K562 (cell line): ENCODE results near the gene ZBTB25. TPM values are rescaled to one million over a fixed set of nuclear protein-coding genes. Genes with fewer than 3 reads are reported as not detected.

ENCODE experiments used
- ATAC-seq: fragments of 200-7000 bp; cut with Tn5 transposase; 3 replicates; pipeline ENCODE4 v1.9.1; 2020; ENCODE audit warnings: moderate library complexity
- BruUV-seq: library from RNA; stranded (reverse); fragments of 400-500 nt; replicated peaks from 2 replicates; lab custom pipeline; 2021; lab: Mats Ljungman, UMichigan
- CTCF ChIA-PET: fragments of 300-600 bp; formaldehyde crosslinking; extraction: SDS; loops from one replicate; lab custom pipeline; 2021; ENCODE audit warnings: low intra/inter-chr PET ratio; lab: Yijun Ruan, JAX
- POLR2A ChIA-PET: fragments of 300-600, 350-650 bp; sonication (Branson Sonifier 250); formaldehyde crosslinking; extraction: SDS; loops from one replicate; lab custom pipeline; 2021; ENCODE audit warnings: antibody characterized with exemption, inconsistent platforms; lab: Yijun Ruan, JAX
- DNase-seq, 4 experiments: peaks; one replicate each; pipeline versions ENCODE4 v3.0.0 to v3.0.0-alpha.2; 2011 to 2018; ENCODE audit warnings: low spot score in 3 of 4, mixed read lengths in 3 of 4; ENCODE audit errors: extremely low read depth in 1 of 4
- FAIRE-seq: peaks from 2 replicates; lab custom pipeline; 2011; peaks lifted over from hg19 to GRCh38; lab: Jason Lieb, UNC
- H2AFZ ChIP-seq: 2 replicates; pipeline ENCODE4 v1.6.0; 2011; ENCODE audit warnings: low read depth, low read length, control low read depth, inconsistent platforms
- H3K27ac ChIP-seq: fragments of 200-600 bp; 3 replicates; pipeline ENCODE4 v1.8.0; 2011; ENCODE audit warnings: low read depth, mild to moderate bottlenecking, control low read depth, inconsistent platforms, low read length, moderate library complexity, mixed read lengths; ENCODE audit errors: extremely low read depth
- H3K27me3 ChIP-seq, 2 experiments: fragments of 300-600 bp in 1 of 2; 2 replicates in 1 of 2; 3 replicates in 1 of 2; pipeline versions ENCODE4 v1.6.0 to v1.8.0; 2011; ENCODE audit warnings: inconsistent platforms in 2 of 2, low read length in 2 of 2, mild to moderate bottlenecking in 1 of 2, mixed read lengths in 1 of 2, moderate library complexity in 1 of 2; ENCODE audit not compliant: control insufficient read depth in 2 of 2, insufficient read depth in 2 of 2
- H3K36me3 ChIP-seq: fragments of 300-600 bp; 3 replicates; pipeline ENCODE4 v1.8.0; 2011; ENCODE audit warnings: mild to moderate bottlenecking, low read length, inconsistent platforms; ENCODE audit not compliant: control insufficient read depth, insufficient read depth
- H3K4me1 ChIP-seq, 2 experiments: fragments of 200-600 bp in 1 of 2; replicated peaks in 1 of 2; 2 replicates in 1 of 2; 3 replicates in 1 of 2; pipeline versions ENCODE4 v1.5.1 to v1.8.0; 2011; ENCODE audit warnings: inconsistent platforms in 2 of 2, low read length in 2 of 2, mild to moderate bottlenecking in 1 of 2, mixed read lengths in 1 of 2, moderate library complexity in 1 of 2; ENCODE audit not compliant: control insufficient read depth in 2 of 2, insufficient read depth in 2 of 2
- H3K4me2 ChIP-seq: 2 replicates; pipeline ENCODE4 v1.6.1; 2011; ENCODE audit warnings: low read length, control low read depth, inconsistent platforms, mixed read lengths; ENCODE audit not compliant: insufficient read depth
- H3K4me3 ChIP-seq: fragments of 200-600 bp; sonication (generic), shearing (Covaris generic); 2 replicates; pipeline ENCODE4 v1.5.1; 2016; ENCODE audit warnings: control low read depth, inconsistent platforms
- H3K79me2 ChIP-seq: fragments of 200-600 bp; 3 replicates; pipeline ENCODE4 v1.8.0; 2011; ENCODE audit warnings: low read length, inconsistent platforms; ENCODE audit not compliant: control insufficient read depth, insufficient read depth
- H3K9ac ChIP-seq, 2 experiments: 2 replicates each; pipeline versions ENCODE4 v1.6.0 to v1.6.1; 2011; ENCODE audit warnings: low read depth in 2 of 2, low read length in 2 of 2, control low read depth in 1 of 2, inconsistent platforms in 1 of 2, mild to moderate bottlenecking in 1 of 2, mixed read lengths in 1 of 2; ENCODE audit not compliant: insufficient read depth in 1 of 2
- H3K9me1 ChIP-seq: one replicate; pipeline ENCODE4 v1.6.0; 2011; ENCODE audit warnings: inconsistent platforms, mild to moderate bottlenecking, low read length, moderate library complexity; ENCODE audit not compliant: control insufficient read depth, insufficient read depth
- H3K9me3 ChIP-seq: replicated peaks from 2 replicates; pipeline ENCODE4 v1.5.1; 2011; ENCODE audit warnings: low read depth, low read length, inconsistent platforms; ENCODE audit not compliant: control insufficient read depth, insufficient read depth
- H4K20me1 ChIP-seq: replicated peaks from 2 replicates; pipeline ENCODE4 v1.6.1; 2011; ENCODE audit warnings: low read length, inconsistent platforms, mixed read lengths; ENCODE audit not compliant: control insufficient read depth, insufficient read depth
- BMI1 ChIP-seq: fragments of 150-350 bp; IDR thresholded peaks from 2 replicates; pipeline ENCODE4 v1.6.1; 2014; ENCODE audit warnings: low read length
- DNMT1 ChIP-seq: fragments of 450-650 bp; IDR thresholded peaks from 2 replicates; pipeline ENCODE4 v1.6.1; 2016; ENCODE audit warnings: antibody characterized with exemption, mild to moderate bottlenecking
- FOXJ2 ChIP-seq: fragments of 200-800 bp; sonication (Bioruptor generic); IDR thresholded peaks from 2 replicates; pipeline ENCODE4 v1.6.1; 2016; ENCODE audit warnings: missing genetic modification characterization, missing compliant biosample characterization
- ID3 ChIP-seq, 2 experiments: fragments of 250-450 bp in 1 of 2; fragments of 450-650 bp in 1 of 2; sonication (Bioruptor Pico) in 1 of 2; IDR thresholded peaks; 2 replicates each; pipeline versions ENCODE4 v1.6.1 to v1.8.0; 2016 to 2021; ENCODE audit warnings: mild to moderate bottlenecking in 2 of 2, moderate library complexity in 2 of 2, missing compliant biosample characterization in 1 of 2, missing genetic modification characterization in 1 of 2
- NFE2L1 ChIP-seq: fragments of 450-650 bp; IDR thresholded peaks from 2 replicates; pipeline ENCODE4 v1.6.1; 2016; ENCODE audit warnings: missing genetic modification characterization, low read depth, mild to moderate bottlenecking, missing compliant biosample characterization, moderate library complexity, borderline replicate concordance
- PYGO2 ChIP-seq: fragments of 450-650 bp; IDR thresholded peaks from 2 replicates; pipeline ENCODE4 v1.6.1; 2016; ENCODE audit warnings: mild to moderate bottlenecking, missing genetic modification characterization, moderate library complexity, missing compliant biosample characterization
- THRB ChIP-seq: fragments of 450-650 bp; formaldehyde crosslinking; conservative IDR thresholded peaks from 2 replicates; pipeline ENCODE4 v1.4.0; 2022; ENCODE audit warnings: mild to moderate bottlenecking, missing genetic modification characterization
- ZNF165 ChIP-seq: fragments of 250-450 bp; sonication (Bioruptor Pico); IDR thresholded peaks from 2 replicates; pipeline ENCODE4 v1.4.0; 2020; ENCODE audit warnings: borderline replicate concordance
- ZNF384 ChIP-seq: IDR thresholded peaks from 2 replicates; pipeline ENCODE4 v1.6.1; 2012; ENCODE audit warnings: low read depth, low read length, improper control_type of control experiment
- WGBS: fragments of 100-300 bp; shearing (Covaris generic); methylation state at CpG from one replicate; pipeline ENCODE4 v1.1.6; 2016; ENCODE audit warnings: low coverage, mixed read lengths; ENCODE audit not compliant: insufficient coverage; ENCODE audit errors: missing lambda C conversion rate; 5-methylcytosine and 5-hydroxymethylcytosine counted together
- in situ Hi-C: fragments of 300-500 bp; cut with MboI; formaldehyde crosslinking; loops from 4 replicates; pipeline ENCODE4 v1.15.0; 2018; ENCODE audit warnings: inconsistent platforms, mixed read lengths
- intact Hi-C: fragments of 100-400 bp; cut with micrococcal nuclease; formaldehyde crosslinking; loops from 2 replicates; pipeline ENCODE4 v1.14.2; 2022
- polyA plus RNA-seq, 8 experiments: library from polyadenylated mRNA; depleted of rRNA in 4 of 8; stranded (reverse) in 5 of 8; unstranded in 3 of 8; fragments of >200 nt; fragmentation: Nextera tagmentation in 2 of 8; fragmentation: Illumina TruSeq in 1 of 8; extraction: Ambion mirVana in 2 of 8; extraction: Trizol in 1 of 8; gene quantifications; 2 replicates each; pipeline versions ENCODE4 v1.2.1 to v1.2.3, GENCODE V29; 2011 to 2014; ENCODE audit warnings: inconsistent platforms in 1 of 8, missing spikeins in 1 of 8
- total RNA-seq, 7 experiments: library from RNA; depleted of rRNA in 6 of 7; stranded (reverse); fragments of >200 nt in 6 of 7; fragmentation: Illumina TruSeq in 2 of 7; extraction: Trizol in 2 of 7; gene quantifications; 2 replicates each; pipeline versions ENCODE4 v1.2.1 to v1.2.3, GENCODE V29; 2011 to 2021; ENCODE audit warnings: low replicate concordance in 1 of 7

The ZBTB25 gene
- total and polyA plus RNA-seq, 9 of the 15 experiments (the other 6 are each of a cell fraction or from before 2014, with no cell fraction given) = 0.61 to 3.9 (median 2.3) TPM

GRCh38 chr14:64476438-64476837, 27.2 kb downstream of the ZBTB25 start:
- Histone ChIP-seq H3K4me3 (no peak overlapping the region), H3K9me3 (no peaks in the 10 kb centered on the region), H3K4me1 (no peaks in the 10 kb centered on the region), H3K4me2 (no peak overlapping the region), H3K9ac (no peak overlapping the region), H3K36me3 (no peaks in the 10 kb centered on the region), H4K20me1 (no peaks in the 10 kb centered on the region), H3K27ac (no peak overlapping the region), H2AFZ (no peak overlapping the region), H3K79me2 (no peaks in the 10 kb centered on the region)
- in situ Hi-C loops = no loop called here
- WGBS = 72% methylated on average over 4 of the region's 8 CpGs
- POLR2A ChIA-PET = interaction anchor here (0.8 kb wide), 1 partner anchor 10 kb away, joined by 4 read pairs; no protein-coding TSS in a partner anchor
- BruUV-seq = no TSS peak
- TF ChIP-seq PYGO2 (tag) (no peak), NFE2L1 (tag) (no peak), ZNF165 (CRISPR knock-in tag) (no peak), THRB (no peak), FOXJ2 (no peak), ID3 (CRISPR knock-in tag; IDR thresholded peaks at IDR 0.05) (no peak), ID3 (tag; IDR thresholded peaks at IDR 0.05) (no peak), DNMT1 (no peak), ZNF384 (no peak), BMI1 (no peak)
- TF ChIP-seq, all 486 proteins: peak for 0
- FAIRE-seq (no peak), ATAC-seq (no peak), DNase-seq (no peak)
- Histone ChIP-seq H3K9me1 (no peaks in the 10 kb centered on the region), H3K27me3 (no peaks in the 10 kb centered on the region)
- intact Hi-C loops = no loop called here
- CTCF ChIA-PET = no interaction called here
